GM12878 (cell line): ENCODE measurements around the gene C6orf120. TPM values are rescaled to one million over a fixed set of nuclear protein-coding genes. Genes with fewer than 3 reads are reported as not detected.

Experiments
- ATAC-seq: fragments of 200-7000 bp; cut with Tn5 transposase; 3 replicates; pipeline ENCODE4 v1.9.1; 2020; ENCODE audit warnings: mild to moderate bottlenecking, moderate library complexity
- BruUV-seq: library from RNA; stranded (reverse); fragments of 400-500 nt; replicated peaks from 2 replicates; lab custom pipeline; 2021; lab: Mats Ljungman, UMichigan
- CTCF ChIA-PET: fragments of 300-600 bp; sonication (Branson Sonifier 250); formaldehyde crosslinking; extraction: SDS; loops from one replicate; lab custom pipeline; 2021; ENCODE audit warnings: inconsistent platforms; lab: Yijun Ruan, JAX
- POLR2A ChIA-PET: fragments of 350-600 bp; formaldehyde crosslinking; extraction: SDS; loops from one replicate; lab custom pipeline; 2021; ENCODE audit warnings: inconsistent platforms; lab: Charles Lee
- RAD21 ChIA-PET: fragments of 300-600 bp; sonication (Branson Sonifier 250); formaldehyde crosslinking; loops from one replicate; lab custom pipeline; 2023; ENCODE audit warnings: antibody characterized with exemption; ENCODE audit not compliant: unreplicated experiment; lab: Charles Lee
- SMC1A ChIA-PET: fragments of 300-600 bp; sonication (Branson Sonifier 250); formaldehyde crosslinking; loops from one replicate; lab custom pipeline; 2023; ENCODE audit not compliant: unreplicated experiment, uncharacterized antibody; lab: Charles Lee
- DNase-seq: peaks from one replicate; pipeline ENCODE4 v3.0.0-alpha.2; 2011; ENCODE audit warnings: low read depth, low spot score
- FAIRE-seq: peaks from 3 replicates; lab custom pipeline; 2011; peaks lifted over from hg19 to GRCh38; lab: Jason Lieb, UNC
- H2AFZ ChIP-seq: 2 replicates; pipeline ENCODE4 v1.6.0; 2011; ENCODE audit warnings: low read depth, low read length, control low read depth; ENCODE audit not compliant: control insufficient read depth
- H3K27ac ChIP-seq: 2 replicates; pipeline ENCODE4 v1.5.1; 2011; ENCODE audit warnings: control low read depth; ENCODE audit not compliant: control insufficient read depth, insufficient read depth
- H3K27me3 ChIP-seq, 2 experiments: replicated peaks in 1 of 2; 2 replicates each; pipeline versions ENCODE4 v1.6.0 to v1.6.1; 2011; ENCODE audit warnings: low read length in 1 of 2; ENCODE audit not compliant: control insufficient read depth in 2 of 2, insufficient read depth in 2 of 2
- H3K36me3 ChIP-seq, 2 experiments: 2 replicates each; pipeline ENCODE4 v1.5.1; 2011; ENCODE audit warnings: low read length in 1 of 2; ENCODE audit not compliant: control insufficient read depth in 2 of 2, insufficient read depth in 2 of 2
- H3K4me1 ChIP-seq: 2 replicates; pipeline ENCODE4 v1.6.1; 2011; ENCODE audit warnings: mild to moderate bottlenecking, low read length, moderate library complexity, mixed read lengths; ENCODE audit not compliant: control insufficient read depth, insufficient read depth
- H3K4me2 ChIP-seq: 2 replicates; pipeline ENCODE4 v1.6.0; 2011; ENCODE audit warnings: control low read depth; ENCODE audit not compliant: control insufficient read depth, insufficient read depth
- H3K4me3 ChIP-seq: fragments of 200-600 bp; sonication (generic); 2 replicates; pipeline ENCODE4 v1.5.1; 2016
- H3K79me2 ChIP-seq: 2 replicates; pipeline ENCODE4 v1.6.0; 2011; ENCODE audit warnings: low read length; ENCODE audit not compliant: control insufficient read depth, insufficient read depth
- H3K9ac ChIP-seq: 2 replicates; pipeline ENCODE4 v1.8.0; 2011; ENCODE audit warnings: low read length, control low read depth, mixed read lengths; ENCODE audit not compliant: control insufficient read depth, insufficient read depth
- H3K9me3 ChIP-seq: replicated peaks from 3 replicates; pipeline ENCODE4 v1.5.1; 2011; ENCODE audit warnings: mild to moderate bottlenecking, low read length; ENCODE audit not compliant: control insufficient read depth, insufficient read depth
- H4K20me1 ChIP-seq: 2 replicates; pipeline ENCODE4 v1.6.0; 2011; ENCODE audit not compliant: control insufficient read depth, insufficient read depth
- BCL3 ChIP-seq: IDR thresholded peaks from 2 replicates; pipeline ENCODE4 v1.6.1; 2011; ENCODE audit warnings: borderline replicate concordance, low read depth, mild to moderate bottlenecking, moderate library complexity, low read length; ENCODE audit not compliant: insufficient read depth, poor library complexity, severe bottlenecking
- BHLHE40 ChIP-seq, 2 experiments: fragments of 450-650 bp in 1 of 2; IDR thresholded peaks; 2 replicates each; pipeline ENCODE4 v1.6.1; 2011 to 2017; ENCODE audit warnings: low read depth in 2 of 2, borderline replicate concordance in 1 of 2, improper control_type of control experiment in 1 of 2, low read length in 1 of 2, mild to moderate bottlenecking in 1 of 2
- GABPA ChIP-seq: IDR thresholded peaks from 2 replicates; pipeline ENCODE4 v1.6.1; 2014; ENCODE audit warnings: antibody characterized with exemption, low read depth, mild to moderate bottlenecking, inconsistent platforms
- HDAC6 ChIP-seq: fragments of 200-600 bp; sonication (generic); IDR thresholded peaks from one replicate; pipeline ENCODE4 v1.8.0; 2017; ENCODE audit warnings: antibody characterized with exemption; ENCODE audit not compliant: unreplicated experiment
- HDGF ChIP-seq: fragments of 450-650 bp; IDR thresholded peaks from 2 replicates; pipeline ENCODE4 v1.6.1; 2016; ENCODE audit warnings: antibody characterized with exemption
- LARP7 ChIP-seq: fragments of 450-650 bp; IDR thresholded peaks from 2 replicates; pipeline ENCODE4 v1.6.1; 2017; ENCODE audit warnings: mild to moderate bottlenecking
- MYC ChIP-seq: IDR thresholded peaks from 2 replicates; pipeline ENCODE4 v1.6.1; 2011; ENCODE audit warnings: mild to moderate bottlenecking, low read length, moderate library complexity, inconsistent platforms; ENCODE audit not compliant: insufficient read depth, insufficient replicate concordance, insufficient read length, severe bottlenecking
- NR2F1 ChIP-seq: fragments of 450-650 bp; conservative IDR thresholded peaks from 2 replicates; pipeline ENCODE4 v1.6.1; 2017; ENCODE audit warnings: mild to moderate bottlenecking
- NRF1 ChIP-seq: conservative IDR thresholded peaks from 2 replicates; pipeline ENCODE4 v1.6.1; 2011; ENCODE audit warnings: mild to moderate bottlenecking, low read depth, low read length, improper control_type of control experiment
- PAX5 ChIP-seq: IDR thresholded peaks from 2 replicates; pipeline ENCODE4 v1.6.1; 2011; ENCODE audit warnings: low read depth, low read length, borderline replicate concordance
- RAD51 ChIP-seq: fragments of 450-650 bp; IDR thresholded peaks from 2 replicates; pipeline ENCODE4 v1.6.1; 2016; ENCODE audit warnings: moderate library complexity, mild to moderate bottlenecking, inconsistent platforms
- SIX5 ChIP-seq: IDR thresholded peaks from 2 replicates; pipeline ENCODE4 v1.6.1; 2011; ENCODE audit warnings: mild to moderate bottlenecking, low read depth, low read length, moderate library complexity; ENCODE audit not compliant: severe bottlenecking
- STAT3 ChIP-seq: IDR thresholded peaks from 2 replicates; pipeline ENCODE4 v1.6.1; 2011; ENCODE audit warnings: low read depth, low read length, improper control_type of control experiment
- TBL1XR1 ChIP-seq: IDR thresholded peaks from 2 replicates; pipeline ENCODE4 v1.6.1; 2012; ENCODE audit warnings: low read depth, low read length, improper control_type of control experiment
- ZBTB4 ChIP-seq: fragments of 450-650 bp; formaldehyde crosslinking; IDR thresholded peaks from 2 replicates; pipeline ENCODE4 v1.4.0; 2022; ENCODE audit warnings: mild to moderate bottlenecking, moderate library complexity
- in situ Hi-C: fragments of 300-500 bp; cut with MboI; formaldehyde crosslinking; loops from 9 replicates; pipeline ENCODE4 v1.14.3; 2018; ENCODE audit warnings: mixed read lengths
- intact Hi-C: fragments of 100-400 bp; cut with micrococcal nuclease; formaldehyde crosslinking; loops from one replicate; pipeline ENCODE4 v1.14.2; 2022; ENCODE audit not compliant: unreplicated experiment
- polyA plus RNA-seq, 11 experiments: library from polyadenylated mRNA; depleted of rRNA in 4 of 11; unstranded in 6 of 11; stranded (reverse) in 5 of 11; fragments of >200 nt; fragmentation: Nextera tagmentation in 4 of 11; fragmentation: Illumina TruSeq in 1 of 11; extraction: Ambion mirVana in 4 of 11; extraction: Trizol in 1 of 11; gene quantifications; 1 replicate in 1 of 11; 2 replicates in 10 of 11; pipeline versions ENCODE4 v1.2.1 to v1.2.3, GENCODE V29; 2011 to 2016; ENCODE audit warnings: inconsistent platforms in 2 of 11, missing spikeins in 2 of 11, low read depth in 1 of 11
- total RNA-seq, 4 experiments: library from RNA; depleted of rRNA in 3 of 4; stranded (reverse); fragments of >200 nt in 3 of 4; fragmentation: Illumina TruSeq in 1 of 4; extraction: Trizol in 1 of 4; gene quantifications; 2 replicates each; pipeline versions ENCODE4 v1.2.1 to v1.2.3, GENCODE V29; 2013 to 2021
- TF ChIP-seq, protein P1 (sequence below): IDR thresholded peaks from 2 replicates; pipeline ENCODE4 v1.6.1; 2011; ENCODE audit warnings: borderline replicate concordance, low read depth, mild to moderate bottlenecking, moderate library complexity, mixed read lengths, low read length; ENCODE audit not compliant: insufficient read depth; ENCODE audit errors: extremely low read length

Gene C6orf120
- total and polyA plus RNA-seq, 10 of the 15 experiments (the other 5 are each of a cell fraction or from before 2014, with no cell fraction given) = 3.6 to 23.9 (median 18.2) TPM

DNA sequence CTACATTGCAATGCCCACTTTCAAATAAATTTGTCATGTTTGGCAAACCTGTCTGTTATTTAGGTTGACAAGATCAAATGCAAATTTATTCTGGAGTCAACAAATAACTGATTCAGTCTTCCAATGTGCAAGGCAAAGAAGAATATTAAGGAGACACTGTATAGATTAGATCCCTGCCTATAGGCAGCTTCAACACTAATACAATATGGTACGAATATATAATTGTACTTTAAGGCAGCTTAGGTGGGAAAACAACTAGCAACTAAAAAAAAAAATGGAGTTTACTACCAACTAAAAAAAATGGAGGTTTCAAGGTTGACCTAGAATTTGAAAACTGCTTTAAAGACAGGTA, 24.1 kb downstream of the C6orf120 start (continued):
- TF ChIP-seq ZBTB4 = no peak

DNA sequence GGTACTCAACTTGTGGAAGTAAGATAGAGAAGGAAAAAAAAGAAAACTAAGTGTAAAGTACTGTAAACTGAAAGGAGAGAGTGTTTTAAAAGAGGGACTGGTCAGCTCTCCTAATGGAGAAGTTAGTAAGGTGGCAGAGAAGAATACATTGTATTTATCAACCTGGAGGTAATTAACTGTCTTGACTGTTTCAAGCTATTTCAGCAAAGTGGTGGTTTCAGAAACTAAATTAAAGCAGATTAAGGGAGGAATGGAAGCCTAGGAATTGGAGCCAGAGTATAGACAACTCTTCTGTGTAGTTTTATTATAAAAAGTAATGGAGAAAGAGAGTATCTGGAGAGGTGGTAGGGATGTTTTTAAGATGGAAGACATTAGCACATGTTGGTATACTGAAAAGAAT, 25.0 kb downstream of the C6orf120 start:
- Histone ChIP-seq H3K79me2 (peaks cover 12% of the 10 kb centered on the region), H3K9ac (no peak overlapping the region)
- TF ChIP-seq RAD51 (no peak), BHLHE40 (IDR thresholded peaks at IDR 0.05; ENCODE audit: borderline replicate concordance in 1 of 2, low read depth in 2 of 2, low read length in 1 of 2) (no peak), MYC (no peak), NRF1 (no peak), NR2F1 (no peak), BCL3 (no peak), TBL1XR1 (no peak), SIX5 (no peak), STAT3 (no peak), PAX5 (no peak), LARP7 (no peak), HDAC6 (no peak), GABPA (no peak), HDGF (no peak)
- TF ChIP-seq, protein P1, sequence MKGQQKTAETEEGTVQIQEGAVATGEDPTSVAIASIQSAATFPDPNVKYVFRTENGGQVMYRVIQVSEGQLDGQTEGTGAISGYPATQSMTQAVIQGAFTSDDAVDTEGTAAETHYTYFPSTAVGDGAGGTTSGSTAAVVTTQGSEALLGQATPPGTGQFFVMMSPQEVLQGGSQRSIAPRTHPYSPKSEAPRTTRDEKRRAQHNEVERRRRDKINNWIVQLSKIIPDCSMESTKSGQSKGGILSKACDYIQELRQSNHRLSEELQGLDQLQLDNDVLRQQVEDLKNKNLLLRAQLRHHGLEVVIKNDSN = no peak
- TF ChIP-seq, all 136 proteins: peak for 0
- ChIA-PET SMC1A (interaction anchor here (1.0 to 1.1 kb wide), 2 partner anchors 21 to 23 kb away, joined by 3 read pairs; no protein-coding TSS in a partner anchor), RAD21 (no interaction called here), POLR2A (interaction anchor here (1.0 to 1.3 kb wide), 2 partner anchors 11 to 15 kb away, joined by 3 to 5 read pairs; no protein-coding TSS in a partner anchor), CTCF (interaction anchor here (0.6 kb wide), 1 partner anchor 267 kb away, joined by 3 read pairs; no protein-coding TSS in a partner anchor)
- Histone ChIP-seq H3K4me3 (no peak overlapping the region), H3K36me3 (no peaks in the 10 kb centered on the region), H3K4me2 (no peak overlapping the region), H3K27ac (no peak overlapping the region), H4K20me1 (no peaks in the 10 kb centered on the region), H3K27me3 (no peaks in the 10 kb centered on the region), H3K9me3 (no peaks in the 10 kb centered on the region), H2AFZ (no peak overlapping the region), H3K4me1 (peaks cover under 1% of the 10 kb centered on the region)
- in situ Hi-C loops = no loop called here
- no peak for ATAC-seq
- FAIRE-seq = no peak
- DNase-seq = no peak
- BruUV-seq = no TSS peak
- intact Hi-C loops = loop anchor here (10.0 kb wide), 1 partner anchor 578 kb away; the partner anchor contains the start of gene FAM120B
